HCT116 (cell line): ENCODE measurements around the gene SECTM1. TPM values are rescaled to one million over a fixed set of nuclear protein-coding genes. Genes with fewer than 3 reads are reported as not detected.

Experiments used
- ATAC-seq: fragments of 200-7000 bp; cut with Tn5 transposase; 2 replicates; pipeline ENCODE4 v1.9.1; 2020; ENCODE audit warnings: mild to moderate bottlenecking, moderate library complexity
- BruUV-seq: library from RNA; stranded (reverse); fragments of 400-500 nt; replicated peaks from 2 replicates; lab custom pipeline; 2021; lab: Mats Ljungman, UMichigan
- CTCF ChIA-PET: fragments of 300-600 bp; sonication (Branson Sonifier 250); formaldehyde crosslinking; loops from one replicate; lab custom pipeline; 2021; ENCODE audit warnings: antibody characterized with exemption; lab: Charles Lee
- POLR2A ChIA-PET: fragments of 300-600, 350-600 bp; sonication (Branson Sonifier 250); formaldehyde crosslinking; loops from one replicate; lab custom pipeline; 2021; ENCODE audit warnings: antibody characterized with exemption; lab: Charles Lee
- RAD21 ChIA-PET, 2 experiments: fragments of 300-600 bp; sonication (Branson Sonifier 250); formaldehyde crosslinking; loops; one replicate each; lab custom pipeline; 2023; ENCODE audit warnings: low total read pairs in 2 of 2; ENCODE audit not compliant: uncharacterized antibody in 2 of 2, unreplicated experiment in 2 of 2, low non-redundant PET in 1 of 2; lab: Charles Lee
- DNase-seq: peaks from one replicate; pipeline ENCODE4 v3.0.0-alpha.2; 2010; ENCODE audit warnings: low read depth, low spot score
- H2AFZ ChIP-seq: fragments of 200-600 bp; shearing (Covaris generic), sonication (generic); 2 replicates; pipeline ENCODE4 v1.6.1; 2017; ENCODE audit warnings: low read depth, mixed run types, mixed read lengths, antibody characterized with exemption, low read length; ENCODE audit not compliant: poor library complexity, severe bottlenecking
- H3K27ac ChIP-seq: 2 replicates; pipeline ENCODE4 v1.5.1; 2012; ENCODE audit warnings: low read depth, low read length
- H3K27me3 ChIP-seq: fragments of 200-600 bp; sonication (generic); 2 replicates; pipeline ENCODE4 v1.6.1; 2016; ENCODE audit warnings: mixed run types, low read length, mixed read lengths; ENCODE audit not compliant: insufficient read depth
- H3K36me3 ChIP-seq, 2 experiments: fragments of 200-500 bp in 1 of 2; fragments of 200-600 bp in 1 of 2; sonication (Bioruptor generic) in 1 of 2; sonication (generic) in 1 of 2; 2 replicates each; pipeline versions ENCODE4 v1.5.1 to v1.6.1; 2014 to 2016; ENCODE audit warnings: low read length in 2 of 2, inconsistent platforms in 1 of 2, mixed read lengths in 1 of 2, mixed run types in 1 of 2; ENCODE audit not compliant: insufficient read depth in 2 of 2, control insufficient read depth in 1 of 2
- H3K4me1 ChIP-seq, 2 experiments: fragments of 200-600 bp in 1 of 2; sonication (generic) in 1 of 2; 2 replicates each; pipeline versions ENCODE4 v1.5.1 to v1.6.1; 2012 to 2017; ENCODE audit warnings: low read length in 2 of 2, inconsistent platforms in 1 of 2, mild to moderate bottlenecking in 1 of 2, mixed read lengths in 1 of 2, mixed run types in 1 of 2, moderate library complexity in 1 of 2; ENCODE audit not compliant: insufficient read depth in 2 of 2, control insufficient read depth in 1 of 2
- H3K4me2 ChIP-seq: fragments of 200-600 bp; sonication (generic); 2 replicates; pipeline ENCODE4 v1.6.1; 2017; ENCODE audit warnings: mixed run types, low read length, mixed read lengths
- H3K4me3 ChIP-seq, 2 experiments: fragments of 200-600 bp in 1 of 2; sonication (generic) in 1 of 2; replicated peaks in 1 of 2; 2 replicates each; pipeline ENCODE4 v1.5.1; 2011 to 2016; ENCODE audit warnings: low read length in 2 of 2, control low read depth in 1 of 2, low read depth in 1 of 2, mild to moderate bottlenecking in 1 of 2, mixed read lengths in 1 of 2, mixed run types in 1 of 2
- H3K79me2 ChIP-seq: fragments of 200-600 bp; sonication (generic); 2 replicates; pipeline ENCODE4 v1.6.1; 2017; ENCODE audit warnings: mild to moderate bottlenecking, mixed run types, low read length, moderate library complexity, mixed read lengths; ENCODE audit not compliant: insufficient read depth
- H3K9ac ChIP-seq: fragments of 200-600 bp; sonication (generic); 2 replicates; pipeline ENCODE4 v1.6.1; 2016; ENCODE audit warnings: low read length, mixed read lengths
- H3K9me2 ChIP-seq: fragments of 200-600 bp; sonication (generic), shearing (Covaris generic); 2 replicates; pipeline ENCODE4 v1.6.1; 2017; ENCODE audit warnings: mixed run types, mild to moderate bottlenecking, moderate library complexity; ENCODE audit not compliant: insufficient read depth
- H3K9me3 ChIP-seq, 2 experiments: fragments of 200-500 bp in 1 of 2; fragments of 200-600 bp in 1 of 2; sonication (Bioruptor generic) in 1 of 2; sonication (generic) in 1 of 2; 2 replicates each; pipeline ENCODE4 v1.6.1; 2014 to 2017; ENCODE audit warnings: low read length in 2 of 2, mixed read lengths in 2 of 2, inconsistent platforms in 1 of 2, low read depth in 1 of 2, mild to moderate bottlenecking in 1 of 2, mixed run types in 1 of 2, moderate library complexity in 1 of 2; ENCODE audit not compliant: control insufficient read depth in 1 of 2, insufficient read depth in 1 of 2
- H4K20me1 ChIP-seq: fragments of 200-600 bp; sonication (generic), shearing (Covaris generic); 2 replicates; pipeline ENCODE4 v1.6.1; 2017; ENCODE audit warnings: mixed run types, mild to moderate bottlenecking, moderate library complexity; ENCODE audit not compliant: insufficient read depth
- EGR1 ChIP-seq: IDR thresholded peaks from 2 replicates; pipeline ENCODE4 v1.6.1; 2012; ENCODE audit warnings: low read depth
- MAX ChIP-seq: IDR thresholded peaks from 2 replicates; pipeline ENCODE4 v1.6.1; 2012
- POLR2A ChIP-seq: IDR thresholded peaks from 2 replicates; pipeline ENCODE4 v1.7.0; 2011; ENCODE audit warnings: borderline replicate concordance; ENCODE audit not compliant: insufficient read depth, insufficient read length; ENCODE audit errors: extremely low read depth
- POLR2AphosphoS5 ChIP-seq: IDR thresholded peaks from 2 replicates; pipeline ENCODE4 v1.6.1; 2011; ENCODE audit warnings: mild to moderate bottlenecking, low read depth, low read length, moderate library complexity
- RAD21 ChIP-seq: IDR thresholded peaks from 2 replicates; pipeline ENCODE4 v1.6.1; 2012; ENCODE audit warnings: low read depth, mild to moderate bottlenecking
- REST ChIP-seq: IDR thresholded peaks from 2 replicates; pipeline ENCODE4 v1.6.1; 2012; ENCODE audit warnings: low read depth
- SP1 ChIP-seq: IDR thresholded peaks from 2 replicates; pipeline ENCODE4 v1.6.1; 2012; ENCODE audit warnings: low read depth
- TCF7L2 ChIP-seq: IDR thresholded peaks from 2 replicates; pipeline ENCODE4 v1.7.0; 2011; ENCODE audit warnings: borderline replicate concordance, inconsistent platforms; ENCODE audit not compliant: insufficient read depth, insufficient read length; ENCODE audit errors: extremely low read depth
- YY1 ChIP-seq: IDR thresholded peaks from 2 replicates; pipeline ENCODE4 v1.6.1; 2011; ENCODE audit warnings: low read length, low read depth, moderate library complexity, mild to moderate bottlenecking; ENCODE audit not compliant: insufficient replicate concordance; ENCODE audit errors: extremely low read depth
- intact Hi-C: fragments of 100-400 bp; cut with micrococcal nuclease; formaldehyde crosslinking; loops from 2 replicates; pipeline ENCODE4 v1.10.0; 2022
- total RNA-seq: library from RNA; stranded (reverse); gene quantifications from one replicate; pipeline ENCODE4 v1.2.1, GENCODE V29; 2021; ENCODE audit not compliant: unreplicated experiment

The SECTM1 gene
- total RNA-seq, 1 experiment from 2014 or later = 6.8 TPM

- Histone ChIP-seq H3K36me3 (no peaks in the 10 kb centered on the region), H3K4me3 (peak overlapping the region; percentile 49 to 61), H3K27ac (peak overlapping the region; percentile 96), H3K79me2 (no peaks in the 10 kb centered on the region), H4K20me1 (no peaks in the 10 kb centered on the region), H3K9me3 (no peaks in the 10 kb centered on the region), H3K27me3 (no peaks in the 10 kb centered on the region), H3K4me2 (peak overlapping the region; percentile 89), H3K9me2 (no peaks in the 10 kb centered on the region), H2AFZ (peak overlapping the region; percentile 10), H3K9ac (peak overlapping the region; percentile 70), H3K4me1 (peaks cover 59 to 73% of the 10 kb centered on the region in 2 experiments)
- ATAC-seq (peak; percentile 67), DNase-seq (peak; percentile 72)
- intact Hi-C loops = loop anchor here (2.0 to 5.0 kb wide), 2 partner anchors 254 to 307 kb away; partner anchors contain the start of gene RAC3
- ChIA-PET CTCF (interaction anchor here (0.5 to 1.6 kb wide), 4 partner anchors 10 to 301 kb away, joined by 3 to 5 read pairs (median 4); partner anchors contain the start of gene DCXR), RAD21 (no interaction called here), POLR2A (interaction anchor here (0.5 to 2.3 kb wide), 5 partner anchors 28 to 254 kb away, joined by 3 to 5 read pairs (median 3); partner anchors contain the start of gene SLC16A3)
- TF ChIP-seq EGR1 (no peak), POLR2A (no peak), RAD21 (no peak), POLR2AphosphoS5 (peak; percentile 68), SP1 (no peak), TCF7L2 (peak; percentile 23), REST (no peak), MAX (no peak), YY1 (peak; percentile 66)
- TSS peak; percentile 99 for BruUV-seq
Measured at GRCh38 chr17:82338858-82339633, 5.5 kb upstream of the SECTM1 start.
